ENCODE data around the gene CHD5. TPM values are rescaled to one million over a fixed set of nuclear protein-coding genes. Genes with fewer than 3 reads are reported as not detected.

Gene CHD5
- total and polyA plus RNA-seq, 2 of the 13 experiments (the other 11 are each of a cell fraction or from before 2014, with no cell fraction given) = 0.02 to 0.21 TPM

DNA sequence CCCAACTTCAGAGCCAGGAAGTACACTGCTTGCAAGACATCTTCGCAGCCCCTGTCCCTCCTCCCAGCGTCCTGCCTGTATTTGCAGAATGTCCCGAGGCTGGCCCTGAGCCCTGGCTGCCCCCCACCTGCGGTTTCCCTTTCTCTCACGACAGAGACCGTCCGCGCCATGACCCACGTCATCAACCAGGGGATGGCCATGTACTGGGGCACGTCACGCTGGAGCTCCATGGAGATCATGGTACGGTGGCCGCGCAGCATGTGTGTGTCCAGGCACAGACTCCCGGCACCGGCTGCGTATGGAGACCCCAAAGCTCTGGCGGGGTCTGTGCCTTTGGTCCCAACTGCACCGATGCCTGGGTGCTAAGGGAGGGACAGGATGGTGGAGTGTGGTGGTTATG, 85.9 kb downstream of the CHD5 start:
- no peak for ATAC-seq

More for the DNA sequence above, 85.9 kb downstream of the CHD5 start:
- 90% methylated on average over 19 of the region's 19 CpGs for WGBS (ENCODE audit: low lambda C conversion rate)
- POLR2A ChIA-PET = no interaction called here
- CTCF ChIA-PET (ENCODE audit: low intra/inter-chr PET ratio, low total read pairs) = no interaction called here
- FAIRE-seq (no peak), DNase-seq (ENCODE audit: low spot score) (no peak)
- H4K20me1 ChIP-seq (ENCODE audit: insufficient read depth, low read length) = no peaks in the 10 kb centered on the region
- no peak overlapping the region for H3K4me3 ChIP-seq (replicated peaks in 1 of 3; ENCODE audit: insufficient read depth in 1 of 3, low read depth in 2 of 3, low read length in 3 of 3)
- no peak overlapping the region for H3K9ac ChIP-seq (ENCODE audit: insufficient read depth, low read depth, low read length)
- in situ Hi-C loops (cut with HindIII; ENCODE audit: extremely low pct_ligation_motif_present, low pct_unique_long_range_greater_than_20kb) = no loop called here
- no peak overlapping the region for H3K27ac ChIP-seq (ENCODE audit: extremely low read length, insufficient read depth, low read length)
- no peak overlapping the region for H3K4me2 ChIP-seq (ENCODE audit: low read depth, low read length)
- no peaks in the 10 kb centered on the region for H3K79me2 ChIP-seq (ENCODE audit: insufficient read depth, low read length)
- H2AFZ ChIP-seq (ENCODE audit: low read length) = no peak overlapping the region
- TF ChIP-seq FOXO1 (CRISPR knock-in tag; IDR thresholded peaks at IDR 0.05) (no peak), NFE2L2 (IDR thresholded peaks at IDR 0.05; ENCODE audit: low read length) (no peak), PRPF4 (IDR thresholded peaks at IDR 0.05; ENCODE audit: low read depth, low read length, poor library complexity, severe bottlenecking) (no peak)
- TF ChIP-seq, protein P1, sequence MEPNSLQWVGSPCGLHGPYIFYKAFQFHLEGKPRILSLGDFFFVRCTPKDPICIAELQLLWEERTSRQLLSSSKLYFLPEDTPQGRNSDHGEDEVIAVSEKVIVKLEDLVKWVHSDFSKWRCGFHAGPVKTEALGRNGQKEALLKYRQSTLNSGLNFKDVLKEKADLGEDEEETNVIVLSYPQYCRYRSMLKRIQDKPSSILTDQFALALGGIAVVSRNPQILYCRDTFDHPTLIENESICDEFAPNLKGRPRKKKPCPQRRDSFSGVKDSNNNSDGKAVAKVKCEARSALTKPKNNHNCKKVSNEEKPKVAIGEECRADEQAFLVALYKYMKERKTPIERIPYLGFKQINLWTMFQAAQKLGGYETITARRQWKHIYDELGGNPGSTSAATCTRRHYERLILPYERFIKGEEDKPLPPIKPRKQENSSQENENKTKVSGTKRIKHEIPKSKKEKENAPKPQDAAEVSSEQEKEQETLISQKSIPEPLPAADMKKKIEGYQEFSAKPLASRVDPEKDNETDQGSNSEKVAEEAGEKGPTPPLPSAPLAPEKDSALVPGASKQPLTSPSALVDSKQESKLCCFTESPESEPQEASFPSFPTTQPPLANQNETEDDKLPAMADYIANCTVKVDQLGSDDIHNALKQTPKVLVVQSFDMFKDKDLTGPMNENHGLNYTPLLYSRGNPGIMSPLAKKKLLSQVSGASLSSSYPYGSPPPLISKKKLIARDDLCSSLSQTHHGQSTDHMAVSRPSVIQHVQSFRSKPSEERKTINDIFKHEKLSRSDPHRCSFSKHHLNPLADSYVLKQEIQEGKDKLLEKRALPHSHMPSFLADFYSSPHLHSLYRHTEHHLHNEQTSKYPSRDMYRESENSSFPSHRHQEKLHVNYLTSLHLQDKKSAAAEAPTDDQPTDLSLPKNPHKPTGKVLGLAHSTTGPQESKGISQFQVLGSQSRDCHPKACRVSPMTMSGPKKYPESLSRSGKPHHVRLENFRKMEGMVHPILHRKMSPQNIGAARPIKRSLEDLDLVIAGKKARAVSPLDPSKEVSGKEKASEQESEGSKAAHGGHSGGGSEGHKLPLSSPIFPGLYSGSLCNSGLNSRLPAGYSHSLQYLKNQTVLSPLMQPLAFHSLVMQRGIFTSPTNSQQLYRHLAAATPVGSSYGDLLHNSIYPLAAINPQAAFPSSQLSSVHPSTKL (CRISPR knock-in tag; IDR thresholded peaks at IDR 0.05) = no peak
- TF ChIP-seq, protein P2, sequence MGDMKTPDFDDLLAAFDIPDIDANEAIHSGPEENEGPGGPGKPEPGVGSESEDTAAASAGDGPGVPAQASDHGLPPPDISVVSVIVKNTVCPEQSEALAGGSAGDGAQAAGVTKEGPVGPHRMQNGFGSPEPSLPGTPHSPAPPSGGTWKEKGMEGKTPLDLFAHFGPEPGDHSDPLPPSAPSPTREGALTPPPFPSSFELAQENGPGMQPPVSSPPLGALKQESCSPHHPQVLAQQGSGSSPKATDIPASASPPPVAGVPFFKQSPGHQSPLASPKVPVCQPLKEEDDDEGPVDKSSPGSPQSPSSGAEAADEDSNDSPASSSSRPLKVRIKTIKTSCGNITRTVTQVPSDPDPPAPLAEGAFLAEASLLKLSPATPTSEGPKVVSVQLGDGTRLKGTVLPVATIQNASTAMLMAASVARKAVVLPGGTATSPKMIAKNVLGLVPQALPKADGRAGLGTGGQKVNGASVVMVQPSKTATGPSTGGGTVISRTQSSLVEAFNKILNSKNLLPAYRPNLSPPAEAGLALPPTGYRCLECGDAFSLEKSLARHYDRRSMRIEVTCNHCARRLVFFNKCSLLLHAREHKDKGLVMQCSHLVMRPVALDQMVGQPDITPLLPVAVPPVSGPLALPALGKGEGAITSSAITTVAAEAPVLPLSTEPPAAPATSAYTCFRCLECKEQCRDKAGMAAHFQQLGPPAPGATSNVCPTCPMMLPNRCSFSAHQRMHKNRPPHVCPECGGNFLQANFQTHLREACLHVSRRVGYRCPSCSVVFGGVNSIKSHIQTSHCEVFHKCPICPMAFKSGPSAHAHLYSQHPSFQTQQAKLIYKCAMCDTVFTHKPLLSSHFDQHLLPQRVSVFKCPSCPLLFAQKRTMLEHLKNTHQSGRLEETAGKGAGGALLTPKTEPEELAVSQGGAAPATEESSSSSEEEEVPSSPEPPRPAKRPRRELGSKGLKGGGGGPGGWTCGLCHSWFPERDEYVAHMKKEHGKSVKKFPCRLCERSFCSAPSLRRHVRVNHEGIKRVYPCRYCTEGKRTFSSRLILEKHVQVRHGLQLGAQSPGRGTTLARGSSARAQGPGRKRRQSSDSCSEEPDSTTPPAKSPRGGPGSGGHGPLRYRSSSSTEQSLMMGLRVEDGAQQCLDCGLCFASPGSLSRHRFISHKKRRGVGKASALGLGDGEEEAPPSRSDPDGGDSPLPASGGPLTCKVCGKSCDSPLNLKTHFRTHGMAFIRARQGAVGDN (CRISPR knock-in tag; IDR thresholded peaks at IDR 0.05) = no peak
- no peaks in the 10 kb centered on the region for H3K4me1 ChIP-seq (ENCODE audit: insufficient read depth, low read length)
- H3K27me3 ChIP-seq (ENCODE audit: control insufficient read depth in 1 of 2, insufficient read depth in 2 of 2, low read length in 2 of 2) = no peaks in the 10 kb centered on the region
- BruUV-seq (replicated peaks) = no TSS peak
- no peaks in the 10 kb centered on the region for H3K9me3 ChIP-seq (ENCODE audit: low read length)
- H3K36me3 ChIP-seq (replicated peaks in 1 of 2; ENCODE audit: control insufficient read depth in 1 of 2, insufficient read depth in 2 of 2, low read length in 2 of 2) = no peaks in the 10 kb centered on the region
- intact Hi-C loops (cut with micrococcal nuclease; ENCODE audit: unreplicated experiment) = no loop called here

All from HepG2 (cell line).